Neural crest cell (in vitro differentiated cells): ENCODE data around the gene MAP2K6. TPM values are rescaled to one million over a fixed set of nuclear protein-coding genes. Genes with fewer than 3 reads are reported as not detected.
A peak's percentile ranks its signal among the peaks of the same experiment; 100 is the strongest.

Source experiments
- DNase-seq: peaks from one replicate; pipeline ENCODE4 v3.0.0; 2021; ENCODE audit warnings: low read depth, mixed read lengths, low spot score
- H3K27ac Mint-ChIP-seq: one replicate; pipeline ENCODE4 v1.8.0; 2021; ENCODE audit warnings: mild to moderate bottlenecking, mixed read lengths; ENCODE audit not compliant: unreplicated experiment
- H3K27me3 Mint-ChIP-seq: 2 replicates; pipeline ENCODE4 v1.8.0; 2021; ENCODE audit warnings: low read depth, mild to moderate bottlenecking, mixed read lengths
- H3K36me3 Mint-ChIP-seq: 2 replicates; pipeline ENCODE4 v1.8.0; 2021; ENCODE audit warnings: low read depth, mild to moderate bottlenecking, mixed read lengths
- H3K4me1 Mint-ChIP-seq: 2 replicates; pipeline ENCODE4 v1.8.0; 2021; ENCODE audit warnings: mixed read lengths
- H3K4me3 Mint-ChIP-seq: one replicate; pipeline ENCODE4 v1.8.0; 2021; ENCODE audit warnings: mild to moderate bottlenecking, mixed read lengths
- H3K9me3 Mint-ChIP-seq: 2 replicates; pipeline ENCODE4 v1.8.0; 2021; ENCODE audit warnings: mixed read lengths
- CTCF ChIP-seq: fragments of 200-600 bp; sonication (generic); conservative IDR thresholded peaks from 2 replicates; pipeline ENCODE4 v1.5.0; 2021; ENCODE audit warnings: antibody characterized with exemption, mild to moderate bottlenecking
- total RNA-seq: library from RNA; stranded (reverse); gene quantifications from 2 replicates; pipeline ENCODE4 v1.2.1, GENCODE V29; 2021

Gene MAP2K6
- total RNA-seq, 1 donor from 2014 or later: 45.4 TPM

DNA sequence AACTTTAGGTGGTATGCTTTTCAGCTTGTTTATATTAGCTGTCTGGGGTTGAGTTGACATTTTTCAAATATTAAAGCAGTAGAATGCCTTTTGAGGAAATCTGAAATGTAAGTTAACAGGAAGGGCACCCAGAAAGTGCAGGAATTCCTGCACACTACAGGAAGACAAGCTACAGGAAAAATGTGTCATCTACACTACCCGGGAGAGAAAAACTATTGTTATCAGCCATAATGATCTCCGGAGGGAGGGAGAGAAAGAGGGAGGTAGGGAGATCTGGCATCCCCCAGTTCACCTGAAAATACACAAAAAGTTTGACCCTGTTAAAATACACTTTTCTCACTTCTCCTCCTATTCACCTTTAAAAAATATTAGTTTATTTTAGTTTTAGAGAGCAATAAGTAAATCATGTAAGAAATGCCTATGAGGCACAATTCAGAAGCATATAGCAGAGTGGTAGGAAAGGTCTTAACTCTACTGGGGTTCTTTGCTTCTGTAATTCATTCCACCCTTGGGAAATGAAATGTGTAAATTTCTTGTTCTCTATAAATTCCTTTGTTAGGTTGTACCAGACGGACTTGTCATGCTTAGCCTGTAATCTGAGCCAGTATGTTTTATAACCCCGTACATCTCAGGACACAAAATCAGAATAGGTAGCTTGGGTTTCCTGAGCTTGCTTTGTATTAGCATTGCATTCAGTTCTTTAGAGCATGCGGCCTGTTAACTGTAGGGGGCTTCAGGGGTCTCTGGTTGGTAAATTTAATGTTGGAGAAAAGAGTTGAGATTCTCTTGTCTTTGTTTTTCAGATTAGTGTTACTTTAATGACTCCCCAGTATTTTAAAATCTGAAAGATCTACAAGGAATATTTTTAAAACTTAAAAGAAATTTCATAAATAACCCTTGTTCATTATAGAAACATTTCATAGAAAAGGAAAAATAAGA is 3.3 kb downstream of the MAP2K6 start:
- Mint-ChIP-seq H3K27me3 (no peaks in the 10 kb centered on the region), H3K36me3 (peaks cover 6% of the 10 kb centered on the region), H3K4me1 (peaks cover 19% of the 10 kb centered on the region), H3K4me3 (peak overlapping the region; percentile 48), H3K27ac (no peak overlapping the region), H3K9me3 (no peaks in the 10 kb centered on the region)
- no peak for TF ChIP-seq CTCF
- DNase-seq: no peak

- no peak for DNase-seq
- Mint-ChIP-seq H3K27me3 (no peaks in the 10 kb centered on the region), H3K4me3 (no peak overlapping the region), H3K9me3 (no peaks in the 10 kb centered on the region), H3K27ac (no peak overlapping the region), H3K36me3 (peaks cover 11% of the 10 kb centered on the region), H3K4me1 (peaks cover 21% of the 10 kb centered on the region)
- no peak for TF ChIP-seq CTCF
Observed at GRCh38 chr17:69418535-69418934, 4.0 kb downstream of the MAP2K6 start.

GRCh38 chr17:69423450-69423849 is 9.0 kb downstream of the MAP2K6 start:
- H3K27me3 Mint-ChIP-seq: no peaks in the 10 kb centered on the region
- H3K4me1 Mint-ChIP-seq: peaks cover 26% of the 10 kb centered on the region
- H3K36me3 Mint-ChIP-seq: peaks cover 11% of the 10 kb centered on the region
- no peak overlapping the region for H3K4me3 Mint-ChIP-seq
- H3K27ac Mint-ChIP-seq: no peak overlapping the region
- no peaks in the 10 kb centered on the region for H3K9me3 Mint-ChIP-seq
- no peak for TF ChIP-seq CTCF
- no peak for DNase-seq

DNA sequence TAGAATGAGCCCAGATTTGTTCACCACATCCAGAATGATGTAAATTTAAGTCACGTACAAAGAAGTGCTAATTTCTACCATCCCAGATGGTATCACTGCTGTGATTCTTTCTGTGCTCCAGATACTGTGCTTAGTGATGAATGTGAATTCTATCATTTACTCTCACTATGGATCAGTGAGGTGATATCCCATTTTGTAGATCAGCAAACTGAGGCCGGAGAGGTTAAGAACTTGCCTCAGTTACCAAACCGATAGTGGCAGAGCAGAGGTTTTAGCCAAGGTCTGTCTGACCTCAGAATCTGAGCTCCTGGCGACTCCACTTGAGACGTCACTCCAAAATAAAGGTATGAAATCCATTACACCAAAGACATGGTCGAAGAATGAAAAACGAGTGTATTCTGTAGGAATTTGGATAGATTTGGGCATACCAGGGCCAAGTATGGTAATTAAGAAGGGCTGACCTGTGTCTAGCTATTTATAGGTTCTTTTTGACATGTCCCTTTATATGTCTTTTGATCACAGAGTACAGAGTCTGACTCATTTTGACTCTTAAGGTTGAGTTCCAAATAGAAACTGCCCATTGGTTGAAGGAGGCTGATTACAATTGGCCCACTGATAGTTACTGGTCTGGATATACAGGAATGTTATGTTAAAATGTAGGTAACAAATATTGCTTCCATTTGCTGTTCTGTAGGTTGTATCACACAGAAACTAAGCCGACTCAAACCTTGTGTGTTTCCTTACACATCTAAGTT is 10.0 kb downstream of the MAP2K6 start:
- Mint-ChIP-seq H3K9me3 (no peaks in the 10 kb centered on the region), H3K27me3 (no peaks in the 10 kb centered on the region), H3K4me3 (no peak overlapping the region), H3K4me1 (peaks cover 26% of the 10 kb centered on the region), H3K36me3 (peaks cover 11% of the 10 kb centered on the region), H3K27ac (peak overlapping the region; percentile 46)
- DNase-seq: no peak
- TF ChIP-seq CTCF: no peak

DNA sequence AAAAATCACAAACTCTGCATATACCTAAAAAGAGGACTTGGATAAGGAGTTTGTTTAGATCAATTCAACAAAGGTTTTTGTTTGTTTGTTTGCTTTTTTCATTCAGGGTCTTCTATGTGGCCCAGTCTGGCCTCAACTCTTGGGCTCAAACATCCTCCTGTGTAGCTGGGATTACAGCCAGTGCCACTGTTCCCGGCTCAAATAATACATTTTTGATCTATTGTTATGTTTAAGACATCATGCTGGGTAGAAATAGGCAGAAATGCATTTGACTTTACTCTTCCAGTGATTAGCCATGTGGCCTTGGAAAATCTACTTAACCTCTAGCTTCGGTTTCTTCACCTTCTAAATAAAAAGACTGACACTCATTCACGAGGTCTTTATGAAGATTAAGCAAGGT is 11.5 kb downstream of the MAP2K6 start:
- Mint-ChIP-seq H3K27ac (no peak overlapping the region), H3K27me3 (no peaks in the 10 kb centered on the region), H3K36me3 (peaks cover 11% of the 10 kb centered on the region), H3K4me3 (no peak overlapping the region), H3K9me3 (no peaks in the 10 kb centered on the region), H3K4me1 (peaks cover 21% of the 10 kb centered on the region)
- no peak for DNase-seq
- no peak for TF ChIP-seq CTCF
